ENCODE measurements around the gene SLC47A1.

DNA sequence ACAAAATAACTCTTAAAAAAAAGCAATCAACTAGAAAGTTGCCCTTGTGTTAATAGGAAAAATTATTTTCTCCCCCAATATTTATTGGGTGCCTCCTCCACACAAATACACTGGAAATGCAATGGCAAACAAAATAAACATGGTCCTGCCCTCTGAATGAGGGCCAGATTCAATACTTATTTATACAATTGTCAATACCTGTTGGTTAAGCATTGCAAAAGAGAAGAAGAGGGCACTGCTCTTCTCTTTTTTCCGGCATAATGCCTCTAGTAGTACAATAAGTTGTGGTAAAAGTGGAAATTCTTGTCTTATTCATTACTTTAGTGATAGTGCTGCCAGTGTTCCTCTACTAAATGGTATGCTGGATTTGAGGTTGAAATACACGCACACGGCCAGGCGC is 92.4 kb downstream of the SLC47A1 start:
- TF ChIP-seq POLR2A (IDR thresholded peaks at IDR 0.05) (no peak), CTCF (IDR thresholded peaks at IDR 0.05) (no peak)
